ENCODE measurements around the gene CTTN.

The CTTN gene

DNA sequence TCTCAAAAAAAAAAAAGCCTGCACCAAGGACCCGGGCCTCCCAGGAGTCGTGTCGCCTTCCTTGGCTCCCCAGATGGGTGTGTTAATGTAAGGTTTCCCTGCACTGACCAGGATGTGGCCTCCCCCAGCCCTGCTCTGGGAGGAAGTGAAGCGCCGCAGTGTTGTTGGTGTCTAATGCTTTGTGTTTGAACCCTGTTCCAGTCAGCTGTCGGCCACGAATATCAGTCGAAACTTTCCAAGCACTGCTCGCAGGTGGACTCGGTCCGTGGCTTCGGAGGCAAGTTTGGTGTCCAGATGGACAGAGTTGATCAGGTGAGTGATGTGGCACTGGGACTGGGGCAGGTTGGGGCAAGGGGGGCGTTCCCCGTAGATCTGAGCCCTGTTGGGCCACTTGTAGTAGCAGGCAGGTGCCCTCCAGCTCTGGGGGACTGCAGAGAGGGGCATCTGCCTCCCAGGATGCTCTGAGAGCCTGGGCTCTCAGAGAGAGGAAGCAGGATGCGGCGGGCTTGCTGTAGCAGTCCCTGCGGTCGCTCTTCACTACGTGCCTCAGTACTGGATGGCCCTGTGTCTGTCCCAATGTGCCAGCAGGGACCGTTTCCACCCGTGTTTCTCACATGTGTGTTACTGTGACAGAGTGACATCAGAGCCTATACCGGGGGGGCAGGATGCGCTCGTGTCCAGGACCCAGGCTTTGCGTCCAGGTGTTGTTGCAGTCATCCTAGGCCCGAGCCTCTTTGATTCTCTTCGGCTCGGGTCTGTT is 16.2 kb downstream of the CTTN start:
- Mint-ChIP-seq H3K4me3 (no peak overlapping the region), H3K27ac (no peak overlapping the region), H3K9me3 (no peaks in the 10 kb centered on the region), H3K27me3 (ENCODE audit: low read depth, poor library complexity) (no peaks in the 10 kb centered on the region), H3K4me1 (peaks cover 12% of the 10 kb centered on the region), H3K36me3 (ENCODE audit: low read depth) (peaks cover 75% of the 10 kb centered on the region)
- DNase-seq = no peak
- TF ChIP-seq CTCF (IDR thresholded peaks at IDR 0.05) = no peak

DNA sequence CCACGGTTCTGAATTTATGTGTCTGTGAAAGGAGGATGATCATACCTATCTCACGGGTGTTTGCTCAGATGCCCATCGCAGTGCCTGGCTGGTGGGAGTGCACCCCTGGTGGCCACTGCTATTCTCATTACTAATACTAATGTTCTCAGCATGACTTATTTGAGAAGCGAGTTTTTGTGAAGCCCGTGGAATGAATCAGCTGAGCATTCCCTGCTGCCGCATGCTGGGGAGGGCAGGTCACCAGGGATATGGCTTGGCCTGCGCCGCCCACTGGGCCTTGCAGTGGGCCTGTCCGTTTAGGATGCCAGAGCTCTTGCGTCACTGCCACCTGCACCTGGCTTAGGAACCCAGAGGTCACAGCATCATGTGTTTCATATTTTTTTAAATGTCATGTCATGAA is 16.9 kb downstream of the CTTN start:
- Mint-ChIP-seq H3K36me3 (ENCODE audit: low read depth) (peaks cover 73% of the 10 kb centered on the region), H3K4me3 (no peak overlapping the region), H3K27me3 (ENCODE audit: low read depth, poor library complexity) (no peaks in the 10 kb centered on the region), H3K27ac (no peak overlapping the region), H3K9me3 (no peaks in the 10 kb centered on the region), H3K4me1 (peaks cover 8% of the 10 kb centered on the region)
- DNase-seq = no peak
- TF ChIP-seq CTCF (IDR thresholded peaks at IDR 0.05) = no peak

DNA sequence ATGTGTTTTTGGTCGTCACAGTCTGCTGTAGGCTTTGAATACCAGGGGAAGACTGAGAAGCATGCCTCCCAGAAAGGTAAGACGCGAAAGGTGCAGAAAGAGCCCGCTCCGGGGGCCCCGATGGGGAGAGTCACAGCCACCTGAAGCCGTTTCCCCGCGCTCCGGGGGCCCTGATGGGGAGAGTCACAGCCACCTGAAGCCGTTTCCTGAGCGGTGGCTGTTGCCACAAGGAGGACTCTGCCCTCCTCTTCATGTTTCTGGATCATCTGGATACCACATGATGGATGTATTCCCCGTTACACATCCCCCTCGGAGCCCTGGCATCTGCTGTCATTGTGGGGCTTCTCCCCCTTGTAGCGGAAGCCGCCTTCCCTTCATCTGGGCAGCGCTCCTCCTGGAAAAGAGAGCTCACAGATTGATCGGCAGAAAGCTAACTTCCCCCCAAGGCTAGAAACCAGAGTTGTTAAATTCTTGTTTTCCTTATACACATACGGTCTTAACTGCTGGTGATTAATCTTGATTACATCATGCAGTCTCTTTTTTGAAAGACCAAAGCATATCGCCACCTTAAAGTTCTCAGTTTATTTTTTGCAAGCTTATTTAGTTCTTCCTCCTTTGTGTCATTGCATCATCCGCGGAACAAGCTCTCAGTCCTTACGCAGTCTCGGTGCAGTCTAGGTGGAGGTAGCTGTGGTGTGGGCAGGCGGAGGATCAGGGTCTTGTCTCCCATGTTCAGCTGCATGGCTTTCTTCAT is 17.5 kb downstream of the CTTN start:
- Mint-ChIP-seq H3K36me3 (ENCODE audit: low read depth) (peaks cover 69% of the 10 kb centered on the region), H3K27ac (peak overlapping the region; percentile 86), H3K27me3 (ENCODE audit: low read depth, poor library complexity) (no peaks in the 10 kb centered on the region), H3K4me1 (peaks cover 2% of the 10 kb centered on the region), H3K9me3 (no peaks in the 10 kb centered on the region), H3K4me3 (no peak overlapping the region)
- no peak for TF ChIP-seq CTCF (IDR thresholded peaks at IDR 0.05)
- DNase-seq = no peak

DNA sequence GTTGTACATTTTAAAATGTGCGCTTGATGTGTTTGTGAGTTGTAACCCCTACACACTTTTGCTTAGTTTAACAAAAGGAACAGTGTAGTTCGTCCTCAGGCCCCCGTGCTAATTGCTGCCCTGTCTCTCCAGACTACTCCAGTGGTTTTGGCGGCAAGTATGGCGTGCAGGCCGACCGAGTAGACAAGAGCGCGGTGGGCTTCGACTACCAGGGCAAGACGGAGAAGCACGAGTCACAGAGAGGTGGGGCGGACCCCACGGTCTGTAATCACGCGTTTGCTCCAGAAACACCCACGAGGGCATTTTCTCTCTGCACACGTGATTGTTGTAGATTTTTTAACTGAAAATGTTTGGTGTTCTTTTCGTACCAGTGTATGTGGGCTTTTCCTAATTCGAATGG is 18.6 kb downstream of the CTTN start:
- Mint-ChIP-seq H3K27ac (no peak overlapping the region), H3K36me3 (ENCODE audit: low read depth) (peaks cover 69% of the 10 kb centered on the region), H3K27me3 (ENCODE audit: low read depth, poor library complexity) (no peaks in the 10 kb centered on the region), H3K4me1 (no peaks in the 10 kb centered on the region), H3K4me3 (no peak overlapping the region), H3K9me3 (no peaks in the 10 kb centered on the region)
- DNase-seq = no peak
- TF ChIP-seq CTCF (IDR thresholded peaks at IDR 0.05) = no peak

GRCh38 chr11:70418130-70418529 is 19.8 kb downstream of the CTTN start:
- H3K4me1 Mint-ChIP-seq = peaks cover 4% of the 10 kb centered on the region
- H3K27me3 Mint-ChIP-seq (ENCODE audit: low read depth, poor library complexity) = no peaks in the 10 kb centered on the region
- TF ChIP-seq CTCF (IDR thresholded peaks at IDR 0.05) = no peak
- H3K27ac Mint-ChIP-seq = no peak overlapping the region
- no peak for DNase-seq
- H3K9me3 Mint-ChIP-seq = no peaks in the 10 kb centered on the region
- H3K4me3 Mint-ChIP-seq = no peak overlapping the region
- H3K36me3 Mint-ChIP-seq (ENCODE audit: low read depth) = peaks cover 70% of the 10 kb centered on the region

All from nephron progenitor cell (in vitro differentiated cells).